Testis (tissue), 2 donors: Measurements from ENCODE around the gene INPPL1.

ENCODE experiments used
- POLR2A ChIP-seq: fragments of 450-650 bp; IDR thresholded peaks from one replicate; pipeline ENCODE4 v1.6.1; 2017; ENCODE audit warnings: antibody characterized with exemption, mild to moderate bottlenecking, moderate library complexity
- TF ChIP-seq, protein P1 (sequence below), 3 experiments: fragments of 450-650 bp in 2 of 3; fragments of 200-600 bp in 1 of 3; sonication (generic) in 1 of 3; IDR thresholded peaks; one replicate each; pipeline ENCODE4 v1.5.1; 2016 to 2019; ENCODE audit warnings: antibody characterized with exemption in 3 of 3, mild to moderate bottlenecking in 2 of 3, moderate library complexity in 1 of 3

GRCh38 chr11:72234920-72235319, 10.4 kb downstream of the INPPL1 start:
- no peak for TF ChIP-seq POLR2A
- TF ChIP-seq, protein P1, sequence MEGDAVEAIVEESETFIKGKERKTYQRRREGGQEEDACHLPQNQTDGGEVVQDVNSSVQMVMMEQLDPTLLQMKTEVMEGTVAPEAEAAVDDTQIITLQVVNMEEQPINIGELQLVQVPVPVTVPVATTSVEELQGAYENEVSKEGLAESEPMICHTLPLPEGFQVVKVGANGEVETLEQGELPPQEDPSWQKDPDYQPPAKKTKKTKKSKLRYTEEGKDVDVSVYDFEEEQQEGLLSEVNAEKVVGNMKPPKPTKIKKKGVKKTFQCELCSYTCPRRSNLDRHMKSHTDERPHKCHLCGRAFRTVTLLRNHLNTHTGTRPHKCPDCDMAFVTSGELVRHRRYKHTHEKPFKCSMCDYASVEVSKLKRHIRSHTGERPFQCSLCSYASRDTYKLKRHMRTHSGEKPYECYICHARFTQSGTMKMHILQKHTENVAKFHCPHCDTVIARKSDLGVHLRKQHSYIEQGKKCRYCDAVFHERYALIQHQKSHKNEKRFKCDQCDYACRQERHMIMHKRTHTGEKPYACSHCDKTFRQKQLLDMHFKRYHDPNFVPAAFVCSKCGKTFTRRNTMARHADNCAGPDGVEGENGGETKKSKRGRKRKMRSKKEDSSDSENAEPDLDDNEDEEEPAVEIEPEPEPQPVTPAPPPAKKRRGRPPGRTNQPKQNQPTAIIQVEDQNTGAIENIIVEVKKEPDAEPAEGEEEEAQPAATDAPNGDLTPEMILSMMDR (IDR thresholded peaks at IDR 0.05), result no peak
